Measurements from ENCODE around the gene MRPL2. TPM values are rescaled to one million over a fixed set of nuclear protein-coding genes. Genes with fewer than 3 reads are reported as not detected.

MRPL2 gene
- total RNA-seq, 2 experiments from 2014 or later, result 42.8 to 48.0 TPM

- H3K9me3 Mint-ChIP-seq, result no peaks in the 10 kb centered on the region
- H3K27me3 ChIP-seq (ENCODE audit: control insufficient read depth in 1 of 2, insufficient read depth in 2 of 2, low read length in 2 of 2), result no peaks in the 10 kb centered on the region
- H3K4me3 Mint-ChIP-seq, result peak overlapping the region; percentile 91
- intact Hi-C loops (cut with DNase I, micrococcal nuclease), result no loop called here
- peaks cover 63% of the 10 kb centered on the region for H3K36me3 Mint-ChIP-seq (ENCODE audit: low read depth)
- TF ChIP-seq CTCF (IDR thresholded peaks at IDR 0.05), result no peak
- no peaks in the 10 kb centered on the region for H3K9me3 ChIP-seq (ENCODE audit: control insufficient read depth in 1 of 2, insufficient read depth in 1 of 2, low read length in 2 of 2)
- no peak for DNase-seq
- peaks cover 31% of the 10 kb centered on the region for H3K36me3 ChIP-seq (ENCODE audit: insufficient read depth, low read length)
- peaks cover 26% of the 10 kb centered on the region for H3K4me1 ChIP-seq (ENCODE audit: insufficient read depth, low read length)
- no peaks in the 10 kb centered on the region for H3K27me3 Mint-ChIP-seq
- POLR2A ChIA-PET, result interaction anchor here (1.0 to 2.2 kb wide), 10 partner anchors 16 to 313 kb away, joined by 3 to 31 read pairs (median 12); partner anchors contain the start of genes CNPY3, KLHDC3, MEA1 and PEX6
- peak overlapping the region; percentile 89 for H3K4me3 ChIP-seq (ENCODE audit: low read length)
- peak overlapping the region; percentile 96 for H3K27ac Mint-ChIP-seq
- H3K4me1 Mint-ChIP-seq (ENCODE audit: low read depth), result peaks cover 49% of the 10 kb centered on the region
- CTCF ChIA-PET, result interaction anchor here (1.4 kb wide), 1 partner anchor 83 kb away, joined by 4 read pairs; no protein-coding TSS in a partner anchor
- ATAC-seq (ENCODE audit: poor library complexity), result no peak
- H3K27ac ChIP-seq (ENCODE audit: low read depth in 1 of 2, low read length in 2 of 2), result peak overlapping the region; percentile 85 to 95
Measured at GRCh38 chr6:43060034-43060754, 960 bp upstream of the MRPL2 start.

- H3K36me3 Mint-ChIP-seq (ENCODE audit: low read depth), result peaks cover 59% of the 10 kb centered on the region
- Histone ChIP-seq H3K27ac (ENCODE audit: low read depth in 1 of 2, low read length in 2 of 2) (peak overlapping the region; percentile 85 to 95), H3K4me3 (ENCODE audit: low read length) (peak overlapping the region; percentile 89), H3K36me3 (ENCODE audit: insufficient read depth, low read length) (peaks cover 28% of the 10 kb centered on the region), H3K9me3 (ENCODE audit: control insufficient read depth in 1 of 2, insufficient read depth in 1 of 2, low read length in 2 of 2) (no peaks in the 10 kb centered on the region), H3K27me3 (ENCODE audit: control insufficient read depth in 1 of 2, insufficient read depth in 2 of 2, low read length in 2 of 2) (no peaks in the 10 kb centered on the region), H3K4me1 (ENCODE audit: insufficient read depth, low read length) (peaks cover 38% of the 10 kb centered on the region)
- POLR2A ChIA-PET, result interaction anchor here (0.7 to 2.2 kb wide), 16 partner anchors 7 to 1272 kb away, joined by 3 to 31 read pairs (median 6); partner anchors contain the start of genes CNPY3, KLHDC3, MEA1 and PEX6
- CTCF ChIA-PET, result no interaction called here
- H3K27ac Mint-ChIP-seq, result peak overlapping the region; percentile 96
- peaks cover 59% of the 10 kb centered on the region for H3K4me1 Mint-ChIP-seq (ENCODE audit: low read depth)
- no peaks in the 10 kb centered on the region for H3K9me3 Mint-ChIP-seq
- no peak for ATAC-seq (ENCODE audit: poor library complexity)
- H3K27me3 Mint-ChIP-seq, result no peaks in the 10 kb centered on the region
- no peak for DNase-seq
- intact Hi-C loops (cut with DNase I, micrococcal nuclease), result loop anchor here in 1 of 2 experiments (2.0 to 10.0 kb wide), 4 partner anchors 112 to 1164 kb away; partner anchors contain the start of genes SRF and USP49
- no peak for TF ChIP-seq CTCF (IDR thresholded peaks at IDR 0.05)
- peak overlapping the region; percentile 91 for H3K4me3 Mint-ChIP-seq
Measured at GRCh38 chr6:43058531-43058930, 703 bp downstream of the MRPL2 start.

GRCh38 chr6:43055966-43056365 lies 3.3 kb downstream of the MRPL2 start:
- DNase-seq (no peak), ATAC-seq (ENCODE audit: poor library complexity) (no peak)
- Mint-ChIP-seq H3K27me3 (no peaks in the 10 kb centered on the region), H3K4me1 (ENCODE audit: low read depth) (peaks cover 75% of the 10 kb centered on the region), H3K27ac (peak overlapping the region; percentile 58), H3K9me3 (no peaks in the 10 kb centered on the region), H3K4me3 (peak overlapping the region; percentile 63), H3K36me3 (ENCODE audit: low read depth) (peaks cover 62% of the 10 kb centered on the region)
- intact Hi-C loops (cut with DNase I, micrococcal nuclease), result loop anchor here in 1 of 2 experiments (10.0 kb wide), 1 partner anchor 1161 kb away; the partner anchor contains the start of gene USP49
- no peak overlapping the region for H3K27ac ChIP-seq (ENCODE audit: low read depth in 1 of 2, low read length in 2 of 2)
- H3K27me3 ChIP-seq (ENCODE audit: control insufficient read depth in 1 of 2, insufficient read depth in 2 of 2, low read length in 2 of 2), result no peaks in the 10 kb centered on the region
- peaks cover 23% of the 10 kb centered on the region for H3K36me3 ChIP-seq (ENCODE audit: insufficient read depth, low read length)
- no peak overlapping the region for H3K4me3 ChIP-seq (ENCODE audit: low read length)
- H3K4me1 ChIP-seq (ENCODE audit: insufficient read depth, low read length), result peaks cover 57% of the 10 kb centered on the region
- CTCF ChIA-PET, result no interaction called here
- H3K9me3 ChIP-seq (ENCODE audit: control insufficient read depth in 1 of 2, insufficient read depth in 1 of 2, low read length in 2 of 2), result no peaks in the 10 kb centered on the region
- TF ChIP-seq CTCF (IDR thresholded peaks at IDR 0.05), result no peak
- POLR2A ChIA-PET, result interaction anchor here (1.2 kb wide), 1 partner anchor 35 kb away, joined by 3 read pairs; the partner anchor contains the start of gene RRP36

Data from CD4-positive, alpha-beta T cell (primary cell).